Left ventricle myocardium inferior (tissue), 1 donor: Measurements from ENCODE around the gene FA2H. TPM values are rescaled to one million over a fixed set of nuclear protein-coding genes. Genes with fewer than 3 reads are reported as not detected.
"Not testable (repeated sequence)": the region's sequence is repeated elsewhere in the genome, so short reads cannot be mapped to it uniquely, and the experiment has no call there.

Experiments
- DNase-seq: peaks from one replicate; pipeline ENCODE4 v3.0.0-alpha.2; 2020
- H3K27ac ChIP-seq: fragments of 200-600 bp; replicated peaks from 2 replicates; pipeline ENCODE4 v1.8.0; 2021
- H3K27me3 ChIP-seq: fragments of 200-600 bp; 2 replicates; pipeline ENCODE4 v1.8.0; 2021; ENCODE audit warnings: low read depth
- H3K36me3 ChIP-seq: fragments of 200-600 bp; 2 replicates; pipeline ENCODE4 v1.8.0; 2021
- H3K4me1 ChIP-seq: fragments of 200-600 bp; 2 replicates; pipeline ENCODE4 v1.8.0; 2021
- H3K4me3 ChIP-seq: fragments of 200-600 bp; 2 replicates; pipeline ENCODE4 v1.8.0; 2021; ENCODE audit warnings: mild to moderate bottlenecking, moderate library complexity
- H3K9me3 ChIP-seq: fragments of 200-600 bp; replicated peaks from 2 replicates; pipeline ENCODE4 v1.8.0; 2021
- CTCF ChIP-seq: fragments of 200-600 bp; IDR thresholded peaks from 2 replicates; pipeline ENCODE4 v1.8.0; 2021; ENCODE audit warnings: antibody characterized with exemption, mild to moderate bottlenecking, borderline replicate concordance
- intact Hi-C: fragments of 100-400 bp; cut with micrococcal nuclease; formaldehyde crosslinking; loops from one replicate; pipeline ENCODE4 v1.11.0; 2022
- total RNA-seq: library from RNA; stranded (reverse); fragmentation: NEBNext Ultra II Directional; extraction: Animal tissue kit (Norgen Biotek cat#: 25700); gene quantifications from one replicate; pipeline ENCODE4 v1.2.1, GENCODE V29; 2021
- donor health status: DM: no; HTN: yes; CAD: no; lungs with severe emphysema.

The FA2H gene
- total RNA-seq, 1 donor from 2014 or later: not detected

GRCh38 chr16:74726716-74727115 is 47.9 kb downstream of the FA2H start:
- Histone ChIP-seq H3K36me3 (no peaks in the 10 kb centered on the region), H3K4me1 (no peaks in the 10 kb centered on the region), H3K4me3 (no peak overlapping the region), H3K9me3 (peaks cover 12% of the 10 kb centered on the region), H3K27ac (no peak overlapping the region), H3K27me3 (peaks cover 42% of the 10 kb centered on the region)
- DNase-seq: no peak
- intact Hi-C loops: no loop called here
- TF ChIP-seq CTCF: peak; percentile 16

- intact Hi-C loops: no loop called here
- peaks cover 12% of the 10 kb centered on the region for H3K9me3 ChIP-seq
These were observed 48.8 kb downstream of the FA2H start for GRCh38 chr16:74725651-74726455.

GRCh38 chr16:74724820-74725549 is 49.6 kb downstream of the FA2H start:
- no peaks in the 10 kb centered on the region for H3K36me3 ChIP-seq
- H3K4me3 ChIP-seq: no peak overlapping the region
- peaks cover 12% of the 10 kb centered on the region for H3K9me3 ChIP-seq
- peaks cover 48% of the 10 kb centered on the region for H3K27me3 ChIP-seq
- TF ChIP-seq CTCF: no peak
- DNase-seq: no peak
- intact Hi-C loops: no loop called here
- no peaks in the 10 kb centered on the region for H3K4me1 ChIP-seq
- no peak overlapping the region for H3K27ac ChIP-seq

More at GRCh38 chr16:74725651-74726455, 48.8 kb downstream of the FA2H start:
- Histone ChIP-seq H3K27me3 (peaks cover 48% of the 10 kb centered on the region), H3K36me3 (no peaks in the 10 kb centered on the region), H3K27ac (no peak overlapping the region), H3K4me3 (no peak overlapping the region), H3K4me1 (no peaks in the 10 kb centered on the region)
- TF ChIP-seq CTCF: no peak
- no peak for DNase-seq

- intact Hi-C loops: no loop called here
- Histone ChIP-seq H3K4me3 (no peak overlapping the region), H3K27me3 (peaks cover 60% of the 10 kb centered on the region), H3K36me3 (no peaks in the 10 kb centered on the region), H3K27ac (no peak overlapping the region), H3K9me3 (peaks cover 12% of the 10 kb centered on the region), H3K4me1 (no peaks in the 10 kb centered on the region)
- no peak for TF ChIP-seq CTCF
- no peak for DNase-seq
These were observed 51.4 kb downstream of the FA2H start for GRCh38 chr16:74723256-74723655.

- DNase-seq, H3K4me1 ChIP-seq, intact Hi-C loops, H3K27ac ChIP-seq, H3K9me3 ChIP-seq, H3K4me3 ChIP-seq, H3K36me3 ChIP-seq: not testable (repeated sequence)
- peaks cover 56% of the 10 kb centered on the region for H3K27me3 ChIP-seq
These were observed 52.5 kb downstream of the FA2H start for GRCh38 chr16:74722156-74722555.

- no peak overlapping the region for H3K27ac ChIP-seq
- H3K4me3 ChIP-seq: no peak overlapping the region
- DNase-seq: no peak
These were observed 52.9 kb downstream of the FA2H start for GRCh38 chr16:74721716-74722115.

More at GRCh38 chr16:74721716-74722115, 52.9 kb downstream of the FA2H start:
- no peak for TF ChIP-seq CTCF
- H3K27me3 ChIP-seq: peaks cover 52% of the 10 kb centered on the region
- intact Hi-C loops: no loop called here
- no peaks in the 10 kb centered on the region for H3K36me3 ChIP-seq
- no peaks in the 10 kb centered on the region for H3K4me1 ChIP-seq
- H3K9me3 ChIP-seq: peaks cover 3% of the 10 kb centered on the region
